SHP77 treated with DMSO at 0.1 percent for 48 hours (cell line): Measurements from ENCODE around the gene LSAMP.

Experiments used
- DNase-seq: peaks from one replicate; lab custom pipeline; 2025; lab: John Stamatoyannopoulos, UW

LSAMP gene

GRCh38 chr3:116429479-116430269 is 15.6 kb downstream of the LSAMP start:
- DNase-seq = no peak

GRCh38 chr3:116426036-116426435 is 19.3 kb downstream of the LSAMP start:
- no peak for DNase-seq

- DNase-seq = peak; percentile 40
Measured at GRCh38 chr3:116425126-116425525, 20.2 kb downstream of the LSAMP start.

DNA sequence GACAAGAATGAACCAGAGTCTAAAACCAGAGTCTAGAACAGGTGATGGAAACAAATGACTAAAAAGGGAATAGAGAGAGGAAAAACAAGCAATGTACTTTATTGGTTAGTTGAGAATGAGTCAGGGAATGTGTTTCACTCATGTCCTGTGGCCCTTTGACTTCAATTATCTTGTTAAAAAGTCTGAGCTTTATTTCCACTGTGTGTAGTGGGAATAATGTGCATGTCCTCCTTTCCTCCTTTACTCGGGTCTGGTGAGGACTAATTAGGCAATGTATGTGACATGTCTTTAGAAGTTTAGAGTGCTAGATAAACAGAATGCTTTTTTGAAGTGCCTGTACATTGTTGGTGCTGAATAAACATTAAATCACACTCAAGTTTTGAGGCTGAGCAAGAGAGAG is 21.3 kb downstream of the LSAMP start:
- no peak for DNase-seq

- no peak for DNase-seq
Measured at GRCh38 chr3:116423374-116423773, 21.9 kb downstream of the LSAMP start.

- no peak for DNase-seq
Measured at GRCh38 chr3:116417151-116417550, 28.1 kb downstream of the LSAMP start.

GRCh38 chr3:116413319-116413718 is 32.0 kb downstream of the LSAMP start:
- DNase-seq = no peak

GRCh38 chr3:116408473-116408872 is 36.8 kb downstream of the LSAMP start:
- DNase-seq = no peak

- DNase-seq = no peak
Measured at GRCh38 chr3:116405231-116405630, 40.1 kb downstream of the LSAMP start.

GRCh38 chr3:116399701-116400226 is 45.5 kb downstream of the LSAMP start:
- no peak for DNase-seq

DNA sequence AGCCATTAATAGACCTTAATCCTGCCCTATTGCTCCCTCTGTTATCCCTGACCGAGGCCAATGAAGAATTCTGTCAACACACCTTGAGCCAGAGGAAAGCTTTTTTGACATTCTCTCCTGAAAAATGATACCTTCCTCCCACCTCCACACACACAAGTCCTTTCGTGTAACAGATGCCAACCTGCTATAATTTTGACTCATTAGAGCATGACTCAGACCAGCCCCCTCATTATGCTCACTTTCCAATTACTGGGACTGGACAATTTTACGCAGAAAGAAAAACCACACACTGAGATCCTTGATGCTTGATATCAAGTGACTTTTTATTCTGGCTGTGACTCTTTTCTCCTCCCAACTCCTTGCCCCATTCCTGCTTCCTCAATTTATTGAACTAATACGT is 50.9 kb downstream of the LSAMP start:
- DNase-seq = no peak

- DNase-seq = no peak
Measured at GRCh38 chr3:116393199-116393598, 52.1 kb downstream of the LSAMP start.

DNA sequence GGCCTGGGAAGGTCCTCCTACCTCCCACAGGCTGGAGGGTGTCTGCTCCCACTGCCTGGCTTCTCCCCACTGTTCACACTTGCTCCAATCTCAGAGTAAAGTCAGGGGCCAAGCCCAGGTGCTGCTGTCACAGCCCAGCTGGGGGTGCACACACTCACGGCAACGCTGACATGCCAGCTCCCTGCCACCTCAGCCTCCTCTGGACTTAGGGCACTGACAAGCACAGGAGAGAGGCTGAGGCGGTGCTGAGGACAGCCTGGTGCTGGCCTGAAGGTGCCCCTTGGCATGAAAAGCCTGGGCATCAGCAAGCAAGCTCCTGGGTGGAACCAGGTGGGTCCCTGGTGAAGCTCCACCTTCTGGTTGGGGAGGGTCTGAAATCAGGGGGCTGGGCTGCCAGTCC is 53.0 kb downstream of the LSAMP start:
- no peak for DNase-seq

- no peak for DNase-seq
Measured at GRCh38 chr3:116391296-116392201, 53.7 kb downstream of the LSAMP start.

- no peak for DNase-seq
Measured at GRCh38 chr3:116390318-116390717, 55.0 kb downstream of the LSAMP start.

- DNase-seq = no peak
Measured at GRCh38 chr3:116388867-116389385, 56.4 kb downstream of the LSAMP start.

DNA sequence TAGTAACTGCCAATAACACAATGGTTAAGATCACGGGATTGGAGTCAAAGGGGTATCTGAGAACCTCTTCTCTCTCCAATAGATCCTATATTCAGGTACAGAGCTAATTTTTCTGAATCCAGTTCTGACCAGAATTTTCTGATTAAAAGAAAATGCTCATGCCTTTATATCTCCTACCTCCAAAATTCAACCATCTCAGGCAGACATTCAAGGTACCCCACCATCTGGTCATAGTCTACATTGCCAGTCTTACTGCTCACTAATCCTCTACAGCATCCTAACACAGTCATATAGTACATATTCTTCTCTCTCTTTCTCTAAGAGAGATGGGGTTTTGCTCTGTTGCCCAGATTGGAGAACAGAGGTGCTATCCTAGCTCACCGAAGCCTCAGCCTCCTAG is 59.1 kb downstream of the LSAMP start:
- no peak for DNase-seq

- no peak for DNase-seq
Measured at GRCh38 chr3:116384717-116385116, 60.6 kb downstream of the LSAMP start.

DNA sequence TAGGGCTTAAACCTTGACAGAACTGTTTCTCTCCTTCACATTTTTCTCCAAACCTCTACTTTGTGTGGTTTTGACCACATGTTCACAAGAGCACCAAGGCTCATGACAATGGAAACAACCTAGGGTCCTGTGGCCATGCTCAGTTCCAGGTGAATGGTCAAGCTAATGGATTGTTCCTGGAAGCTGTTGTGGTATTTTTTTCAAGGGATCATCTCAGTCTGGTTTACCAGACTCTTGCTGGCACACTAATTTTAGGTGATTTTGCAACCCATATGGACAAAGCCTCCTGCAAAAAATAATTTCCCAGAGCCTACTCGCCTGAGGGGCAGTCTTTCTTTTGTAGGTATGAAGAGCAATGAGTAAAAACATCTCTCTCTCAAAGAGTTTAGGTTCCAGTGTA is 67.2 kb downstream of the LSAMP start:
- no peak for DNase-seq

GRCh38 chr3:116374901-116375300 is 70.4 kb downstream of the LSAMP start:
- DNase-seq = no peak

DNA sequence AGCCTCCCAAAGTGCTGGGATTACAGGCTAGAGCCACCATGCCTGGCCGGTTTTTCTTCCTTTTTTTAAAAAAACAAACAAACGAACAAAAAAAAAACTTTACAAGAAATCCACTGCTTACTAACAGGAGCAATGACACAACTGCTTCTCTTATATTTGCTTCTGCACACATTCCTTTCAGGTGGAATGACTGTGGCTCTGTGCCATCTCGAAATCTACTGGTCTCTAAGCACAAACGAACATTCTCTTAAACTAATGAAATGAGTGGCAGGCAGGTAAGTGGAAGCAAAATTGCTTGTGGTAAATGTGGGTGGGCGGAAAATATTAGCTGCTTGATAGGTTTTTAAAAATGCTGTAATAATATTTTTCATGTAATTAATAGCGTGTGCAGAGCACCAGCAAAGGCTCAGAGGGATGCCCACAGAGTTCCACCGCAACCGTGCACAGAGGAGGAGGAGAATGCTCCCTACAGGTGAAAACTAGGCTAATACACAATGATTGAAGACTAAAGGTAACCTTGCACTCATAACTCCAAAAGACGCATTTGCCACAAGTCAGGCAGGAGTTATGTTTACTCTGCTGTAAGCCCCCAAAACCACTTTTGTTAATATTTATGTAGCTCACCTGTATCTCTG is 77.4 kb downstream of the LSAMP start:
- DNase-seq = no peak

DNA sequence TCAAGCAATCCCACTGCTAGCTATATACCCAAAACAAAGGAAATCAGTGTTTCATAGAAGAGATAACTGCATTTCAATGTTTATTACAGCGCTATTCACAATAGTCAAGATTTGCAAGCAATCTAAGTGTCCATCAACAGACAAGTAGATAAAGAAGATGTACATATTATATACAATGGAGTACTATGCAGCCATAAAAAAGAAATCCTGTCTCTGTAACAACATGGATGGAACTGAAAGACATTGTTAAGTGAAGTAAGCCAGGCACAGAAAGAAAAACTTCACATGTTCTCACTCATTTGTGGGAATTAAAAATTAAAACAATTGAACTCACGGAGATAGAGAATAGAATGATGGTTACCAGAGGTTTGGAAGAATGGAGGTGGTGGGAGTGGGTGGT is 89.2 kb downstream of the LSAMP start:
- DNase-seq = no peak
